ENCODE results near the gene CDH11. TPM values are rescaled to one million over a fixed set of nuclear protein-coding genes. Genes with fewer than 3 reads are reported as not detected.

The CDH11 gene
- total RNA-seq, 1 donor from 2014 or later, result 31.7 TPM

DNA sequence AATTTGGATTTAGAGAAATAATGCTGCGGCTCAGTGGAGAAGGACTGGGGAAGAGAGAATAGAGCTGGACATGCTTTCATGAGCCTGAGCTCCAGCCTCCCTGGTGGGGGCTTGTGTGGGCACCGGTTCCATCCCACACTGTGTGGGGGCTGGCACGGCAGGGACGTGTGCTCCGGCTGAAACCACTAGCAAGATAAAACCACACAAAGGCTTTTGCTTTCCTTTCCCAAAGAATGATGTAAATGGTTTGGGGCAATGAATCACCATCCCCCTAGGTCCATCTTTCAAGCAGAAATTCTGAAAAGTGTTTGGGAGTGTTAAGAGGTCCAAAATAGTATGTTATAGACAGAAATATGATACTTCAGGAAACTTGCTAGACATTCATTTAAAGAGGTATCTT is 77.0 kb downstream of the CDH11 start:
- H3K27ac Mint-ChIP-seq (ENCODE audit: unreplicated experiment), result no peak overlapping the region
- no peak overlapping the region for H3K4me3 Mint-ChIP-seq
- H3K4me1 Mint-ChIP-seq, result peaks cover 4% of the 10 kb centered on the region
- no peak for DNase-seq (ENCODE audit: low read depth, low spot score)
- peaks cover 8% of the 10 kb centered on the region for H3K36me3 Mint-ChIP-seq (ENCODE audit: low read depth)
- TF ChIP-seq, protein P1, sequence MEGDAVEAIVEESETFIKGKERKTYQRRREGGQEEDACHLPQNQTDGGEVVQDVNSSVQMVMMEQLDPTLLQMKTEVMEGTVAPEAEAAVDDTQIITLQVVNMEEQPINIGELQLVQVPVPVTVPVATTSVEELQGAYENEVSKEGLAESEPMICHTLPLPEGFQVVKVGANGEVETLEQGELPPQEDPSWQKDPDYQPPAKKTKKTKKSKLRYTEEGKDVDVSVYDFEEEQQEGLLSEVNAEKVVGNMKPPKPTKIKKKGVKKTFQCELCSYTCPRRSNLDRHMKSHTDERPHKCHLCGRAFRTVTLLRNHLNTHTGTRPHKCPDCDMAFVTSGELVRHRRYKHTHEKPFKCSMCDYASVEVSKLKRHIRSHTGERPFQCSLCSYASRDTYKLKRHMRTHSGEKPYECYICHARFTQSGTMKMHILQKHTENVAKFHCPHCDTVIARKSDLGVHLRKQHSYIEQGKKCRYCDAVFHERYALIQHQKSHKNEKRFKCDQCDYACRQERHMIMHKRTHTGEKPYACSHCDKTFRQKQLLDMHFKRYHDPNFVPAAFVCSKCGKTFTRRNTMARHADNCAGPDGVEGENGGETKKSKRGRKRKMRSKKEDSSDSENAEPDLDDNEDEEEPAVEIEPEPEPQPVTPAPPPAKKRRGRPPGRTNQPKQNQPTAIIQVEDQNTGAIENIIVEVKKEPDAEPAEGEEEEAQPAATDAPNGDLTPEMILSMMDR (conservative IDR thresholded peaks at IDR 0.05), result no peak
- no peaks in the 10 kb centered on the region for H3K9me3 Mint-ChIP-seq
- no peaks in the 10 kb centered on the region for H3K27me3 Mint-ChIP-seq (ENCODE audit: low read depth)

DNA sequence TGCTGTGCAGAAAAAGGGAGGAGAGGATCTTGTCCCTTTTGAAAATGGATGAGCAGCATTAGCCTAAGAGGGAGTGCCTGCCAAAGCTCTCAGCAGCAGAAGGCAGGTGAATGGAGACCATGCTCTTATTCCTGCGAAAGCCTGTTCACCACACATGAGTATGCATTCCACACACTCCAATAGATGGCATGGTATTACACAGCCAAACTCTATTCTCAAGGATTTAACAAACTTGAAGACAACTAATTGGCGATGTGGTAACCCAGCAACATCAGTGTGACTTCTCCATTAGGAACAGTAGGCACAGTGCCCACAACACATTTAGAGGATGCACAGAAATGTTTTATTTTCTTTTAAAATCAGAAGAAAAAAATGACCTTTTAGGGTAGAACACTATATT is 77.8 kb downstream of the CDH11 start:
- H3K4me3 Mint-ChIP-seq, result no peak overlapping the region
- H3K27ac Mint-ChIP-seq (ENCODE audit: unreplicated experiment), result no peak overlapping the region
- peaks cover 4% of the 10 kb centered on the region for H3K4me1 Mint-ChIP-seq
- no peak for DNase-seq (ENCODE audit: low read depth, low spot score)
- no peaks in the 10 kb centered on the region for H3K27me3 Mint-ChIP-seq (ENCODE audit: low read depth)
- TF ChIP-seq, protein P1 (conservative IDR thresholded peaks at IDR 0.05), result no peak
- H3K36me3 Mint-ChIP-seq (ENCODE audit: low read depth), result peaks cover 8% of the 10 kb centered on the region
- H3K9me3 Mint-ChIP-seq, result no peaks in the 10 kb centered on the region

DNA sequence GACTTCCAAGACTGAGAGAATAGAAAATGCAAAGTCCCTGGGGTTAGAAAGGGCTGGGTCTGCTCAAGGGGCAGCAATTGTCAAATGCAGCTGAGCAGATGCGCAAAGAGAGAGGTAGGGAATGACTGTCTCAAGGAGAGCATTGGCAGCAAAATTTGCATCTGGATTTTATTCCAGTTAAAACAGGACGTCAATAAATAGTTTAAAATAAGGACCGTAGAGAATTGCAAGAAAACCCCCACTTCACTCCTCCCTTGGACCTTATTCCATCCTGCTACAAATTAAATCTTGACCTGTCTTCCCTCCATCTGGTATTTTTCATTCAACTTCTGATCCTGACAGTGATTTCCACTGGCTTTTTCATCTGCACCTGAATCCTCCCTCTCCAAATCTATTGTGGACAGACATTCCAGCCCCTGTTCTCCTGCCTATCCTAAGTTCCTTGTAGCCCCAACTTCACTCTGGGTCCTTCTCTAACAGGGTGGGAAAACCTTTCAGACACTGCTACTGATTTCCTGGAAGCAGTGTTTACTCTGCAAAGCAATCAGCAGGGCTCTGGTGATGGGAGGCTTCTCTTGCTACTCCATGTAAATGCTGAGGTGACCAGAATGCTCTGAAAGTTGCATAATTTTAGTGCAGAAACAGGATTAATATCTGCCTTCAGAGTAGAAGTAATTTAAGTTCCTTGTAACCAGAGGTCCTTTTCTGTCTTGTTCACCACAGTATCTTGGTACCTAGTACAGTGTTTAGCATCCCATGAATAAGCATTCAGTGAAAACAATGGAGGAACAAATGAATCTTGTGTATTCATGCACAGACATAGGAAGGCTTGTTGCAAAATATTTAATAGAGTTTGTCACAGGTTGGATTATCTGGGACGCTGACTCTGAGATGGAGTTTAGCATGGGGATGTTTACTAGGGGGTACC is 79.2 kb downstream of the CDH11 start:
- no peak overlapping the region for H3K27ac Mint-ChIP-seq (ENCODE audit: unreplicated experiment)
- no peak overlapping the region for H3K4me3 Mint-ChIP-seq
- H3K36me3 Mint-ChIP-seq (ENCODE audit: low read depth), result peaks cover 8% of the 10 kb centered on the region
- H3K27me3 Mint-ChIP-seq (ENCODE audit: low read depth), result peaks cover 10% of the 10 kb centered on the region
- peaks cover 10% of the 10 kb centered on the region for H3K4me1 Mint-ChIP-seq
- DNase-seq (ENCODE audit: low read depth, low spot score), result no peak
- TF ChIP-seq, protein P1 (conservative IDR thresholded peaks at IDR 0.05), result no peak
- no peaks in the 10 kb centered on the region for H3K9me3 Mint-ChIP-seq

DNA sequence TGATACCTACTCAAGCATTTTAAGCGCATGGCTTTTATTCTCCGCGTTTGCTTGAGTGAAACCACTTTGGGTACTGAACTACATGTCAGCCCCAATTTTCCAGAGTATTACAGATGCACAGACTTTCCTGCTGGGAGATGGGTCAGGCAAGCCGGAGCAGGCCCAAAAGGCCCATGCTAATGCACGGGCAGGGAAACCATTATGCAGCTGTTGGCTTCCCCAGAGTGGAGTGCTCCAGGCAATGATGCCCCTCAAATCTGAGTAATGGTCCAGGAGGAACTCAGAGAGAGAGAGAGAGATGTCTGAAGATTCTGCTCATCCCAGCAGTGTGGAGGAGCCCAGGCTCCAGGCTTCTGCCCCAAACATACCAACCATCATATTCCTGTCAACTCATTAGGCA is 80.2 kb downstream of the CDH11 start:
- TF ChIP-seq, protein P1 (conservative IDR thresholded peaks at IDR 0.05), result no peak
- no peak for DNase-seq (ENCODE audit: low read depth, low spot score)
- no peaks in the 10 kb centered on the region for H3K9me3 Mint-ChIP-seq
- no peak overlapping the region for H3K4me3 Mint-ChIP-seq
- H3K27me3 Mint-ChIP-seq (ENCODE audit: low read depth), result peaks cover 12% of the 10 kb centered on the region
- no peak overlapping the region for H3K27ac Mint-ChIP-seq (ENCODE audit: unreplicated experiment)
- peaks cover 6% of the 10 kb centered on the region for H3K36me3 Mint-ChIP-seq (ENCODE audit: low read depth)
- H3K4me1 Mint-ChIP-seq, result peaks cover 14% of the 10 kb centered on the region

DNA sequence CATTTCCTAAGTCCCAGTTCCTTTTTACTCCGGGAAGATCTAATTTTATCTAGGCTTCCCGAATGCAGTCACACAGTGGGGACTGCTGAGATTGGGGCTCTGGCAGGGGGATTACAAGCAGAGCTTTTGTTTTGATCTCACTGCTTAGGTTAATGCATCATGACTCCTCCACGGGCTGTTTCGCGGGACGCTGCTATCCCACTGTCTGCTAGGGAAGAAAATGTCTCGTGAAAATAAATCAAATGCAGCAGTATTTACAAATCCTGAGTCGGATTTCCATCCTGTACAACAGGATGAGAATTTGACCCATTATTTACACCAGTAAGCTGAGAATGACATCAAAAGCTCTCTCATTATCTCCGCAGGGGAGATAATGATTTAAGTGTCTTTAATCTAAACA is 83.8 kb downstream of the CDH11 start:
- Mint-ChIP-seq H3K9me3 (no peaks in the 10 kb centered on the region), H3K4me3 (no peak overlapping the region), H3K4me1 (peaks cover 19% of the 10 kb centered on the region), H3K27ac (ENCODE audit: unreplicated experiment) (no peak overlapping the region), H3K36me3 (ENCODE audit: low read depth) (peaks cover 6% of the 10 kb centered on the region), H3K27me3 (ENCODE audit: low read depth) (peaks cover 12% of the 10 kb centered on the region)
- no peak for DNase-seq (ENCODE audit: low read depth, low spot score)
- TF ChIP-seq, protein P1 (conservative IDR thresholded peaks at IDR 0.05), result no peak
